Loucy (cell line): ENCODE measurements around the gene MED1.
"Not testable (repeated sequence)": the region's sequence is repeated elsewhere in the genome, so short reads cannot be mapped to it uniquely, and the experiment has no call there.

ENCODE experiments used
- CTCF ChIP-seq: fragments of 200-600 bp; sonication (generic); conservative IDR thresholded peaks from 2 replicates; pipeline ENCODE4 v1.5.1; 2014; ENCODE audit warnings: mild to moderate bottlenecking, antibody characterized with exemption, low read length
- EZH2phosphoT487 ChIP-seq: fragments of 200-600 bp; IDR thresholded peaks from 2 replicates; pipeline ENCODE4 v1.6.1; 2018; ENCODE audit warnings: antibody characterized with exemption, mild to moderate bottlenecking, moderate library complexity, borderline replicate concordance

GRCh38 chr17:39487490-39487889, 36.4 kb upstream of the MED1 start:
- not testable (repeated sequence) for TF ChIP-seq CTCF, EZH2phosphoT487
